Neuronal stem cell (in vitro differentiated cells): Measurements from ENCODE around the gene GALNS.

Experiments used
- DNase-seq: peaks from one replicate; pipeline ENCODE4 v3.0.0-alpha.2; 2013; ENCODE audit warnings: low spot score
- H2AFZ ChIP-seq: one replicate; pipeline ENCODE4 v1.6.1; 2013; ENCODE audit warnings: mild to moderate bottlenecking, low read length, inconsistent platforms
- H2AK5ac ChIP-seq: 2 replicates; pipeline ENCODE4 v1.6.1; 2013; ENCODE audit warnings: low read depth, mild to moderate bottlenecking, inconsistent platforms, low read length, moderate library complexity, mixed read lengths
- H2BK120ac ChIP-seq: 2 replicates; pipeline ENCODE4 v1.6.1; 2013; ENCODE audit warnings: low read depth, mild to moderate bottlenecking, inconsistent platforms, low read length, moderate library complexity, mixed read lengths
- H2BK12ac ChIP-seq: one replicate; pipeline ENCODE4 v1.6.1; 2013; ENCODE audit warnings: low read length, inconsistent platforms
- H2BK15ac ChIP-seq: 2 replicates; pipeline ENCODE4 v1.6.1; 2013; ENCODE audit warnings: mild to moderate bottlenecking, low read length, inconsistent platforms, mixed read lengths
- H2BK5ac ChIP-seq: one replicate; pipeline ENCODE4 v1.6.1; 2013; ENCODE audit warnings: inconsistent platforms, mild to moderate bottlenecking, low read length, moderate library complexity
- H3K14ac ChIP-seq: one replicate; pipeline ENCODE4 v1.6.1; 2013; ENCODE audit warnings: low read length, inconsistent platforms
- H3K18ac ChIP-seq: 2 replicates; pipeline ENCODE4 v1.6.1; 2013; ENCODE audit warnings: low read length, inconsistent platforms
- H3K23ac ChIP-seq: 2 replicates; pipeline ENCODE4 v1.6.1; 2013; ENCODE audit warnings: low read depth, mild to moderate bottlenecking, mixed read lengths, low read length, inconsistent platforms; ENCODE audit not compliant: poor library complexity
- H3K27ac ChIP-seq: replicated peaks from 3 replicates; pipeline ENCODE4 v1.5.1; 2013; ENCODE audit warnings: low read length, inconsistent platforms
- H3K27me3 ChIP-seq, 3 experiments: 2 replicates each; pipeline ENCODE4 v1.6.1; 2013; ENCODE audit warnings: low read length in 3 of 3, mild to moderate bottlenecking in 2 of 3, inconsistent platforms in 1 of 3, low read depth in 1 of 3, mixed read lengths in 1 of 3, moderate library complexity in 1 of 3; ENCODE audit not compliant: control insufficient read depth in 3 of 3, insufficient read depth in 3 of 3
- H3K36me3 ChIP-seq, 2 donors: replicated peaks in 1 of 2; 2 replicates each; pipeline ENCODE4 v1.6.1; 2013; ENCODE audit warnings: low read length in 2 of 2; ENCODE audit not compliant: control insufficient read depth in 2 of 2, insufficient read depth in 2 of 2
- H3K4ac ChIP-seq: 2 replicates; pipeline ENCODE4 v1.6.1; 2013; ENCODE audit warnings: inconsistent platforms, mild to moderate bottlenecking, low read length, moderate library complexity
- H3K4me1 ChIP-seq, 2 donors: 1 replicate in 1 of 2; 2 replicates in 1 of 2; pipeline ENCODE4 v1.6.1; 2013; ENCODE audit warnings: low read length in 2 of 2, low read depth in 1 of 2; ENCODE audit not compliant: control insufficient read depth in 2 of 2, insufficient read depth in 1 of 2
- H3K4me2 ChIP-seq: one replicate; pipeline ENCODE4 v1.6.1; 2013; ENCODE audit warnings: mild to moderate bottlenecking, low read length, inconsistent platforms; ENCODE audit not compliant: insufficient read depth, poor library complexity, severe bottlenecking
- H3K4me3 ChIP-seq, 2 donors: 2 replicates each; pipeline ENCODE4 v1.5.1; 2013; ENCODE audit warnings: low read length in 2 of 2, mild to moderate bottlenecking in 2 of 2, inconsistent platforms in 1 of 2, moderate library complexity in 1 of 2
- H3K79me1 ChIP-seq: one replicate; pipeline ENCODE4 v1.6.1; 2013; ENCODE audit warnings: low read depth, mild to moderate bottlenecking, inconsistent platforms, low read length, moderate library complexity
- H3K9ac ChIP-seq: one replicate; pipeline ENCODE4 v1.6.1; 2013; ENCODE audit warnings: mild to moderate bottlenecking, low read depth, low read length, inconsistent platforms; ENCODE audit not compliant: poor library complexity
- H3K9me3 ChIP-seq, 2 donors: replicated peaks in 1 of 2; 2 replicates each; pipeline versions ENCODE3 to v1.6.1; 2013; ENCODE audit warnings: low read length in 2 of 2, mild to moderate bottlenecking in 2 of 2, inconsistent platforms in 1 of 2, low read depth in 1 of 2, mixed read lengths in 1 of 2, moderate library complexity in 1 of 2; ENCODE audit not compliant: control insufficient read depth in 2 of 2, insufficient read depth in 1 of 2
- H4K8ac ChIP-seq: one replicate; pipeline ENCODE4 v1.6.1; 2013; ENCODE audit warnings: low read depth, mild to moderate bottlenecking, inconsistent platforms, low read length, moderate library complexity
- H4K91ac ChIP-seq: one replicate; pipeline ENCODE4 v1.6.1; 2013; ENCODE audit warnings: low read length, low read depth, mild to moderate bottlenecking, inconsistent platforms; ENCODE audit not compliant: poor library complexity
- WGBS, 2 donors: extraction: QIAGEN DNeasy Blood & Tissue Kit; methylation state at CpG; one replicate each; pipeline ENCODE4 v1.1.7; 2013; ENCODE audit warnings: missing lambda C conversion rate in 2 of 2, mixed read lengths in 1 of 2; ENCODE audit not compliant: insufficient read length in 2 of 2, insufficient replicate concordance in 1 of 2; ENCODE audit errors: extremely low coverage in 2 of 2; 5-methylcytosine and 5-hydroxymethylcytosine counted together

GALNS gene

DNA sequence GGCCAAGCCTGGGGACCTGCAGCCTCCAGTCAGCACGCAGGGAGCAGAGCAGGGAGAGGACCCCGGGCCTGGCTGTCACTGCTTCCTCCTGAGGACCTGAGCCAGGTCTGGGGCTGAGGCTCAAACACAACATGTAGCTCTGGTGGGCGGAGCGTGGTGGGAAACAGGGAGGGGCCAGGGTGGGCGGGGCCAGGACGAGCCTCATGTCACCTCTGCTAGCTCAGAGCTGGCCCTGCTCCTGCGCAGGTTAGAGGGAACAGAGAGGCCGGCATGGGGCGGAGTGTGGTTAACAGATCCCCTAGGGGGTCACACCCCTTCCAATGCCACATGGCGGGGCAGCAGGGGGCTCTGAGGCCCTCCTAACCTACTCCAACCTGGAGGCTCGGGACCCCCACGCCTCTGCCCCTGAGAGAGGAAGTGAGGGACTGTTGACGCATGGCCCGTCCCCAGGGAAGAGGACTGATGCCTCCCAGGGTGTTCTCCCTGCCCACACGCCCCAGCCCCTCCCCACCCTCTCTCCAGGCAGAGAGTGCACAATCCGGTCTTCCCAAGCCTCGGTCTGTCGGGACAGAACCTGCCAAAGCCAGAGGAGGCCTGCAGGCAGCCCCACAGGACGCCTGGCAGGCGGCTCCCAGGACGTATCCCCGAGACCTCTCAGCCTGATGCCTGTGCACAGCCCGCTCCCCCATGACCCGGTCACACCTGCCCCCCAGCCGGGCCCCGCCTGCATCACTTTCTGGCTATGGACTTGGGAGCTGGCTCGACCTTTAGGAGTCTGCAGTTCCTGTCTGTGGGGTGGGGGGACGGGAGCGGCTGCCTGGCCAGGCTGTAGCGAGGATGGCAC, 86.9 kb downstream of the GALNS start:
- Histone ChIP-seq H2AFZ (no peak overlapping the region), H3K4me1 (peaks cover 30 to 47% of the 10 kb centered on the region in 2 donors)

GRCh38 chr16:88768071-88768783, 88.5 kb downstream of the GALNS start:
- peaks cover 5% of the 10 kb centered on the region for H3K79me1 ChIP-seq
- H3K4me1 ChIP-seq, result peaks cover 27 to 51% of the 10 kb centered on the region in 2 donors
- no peak overlapping the region for H4K8ac ChIP-seq

More for the DNA sequence above, 86.9 kb downstream of the GALNS start:
- Histone ChIP-seq H3K27me3 (peaks cover 0 to 13% (median 0%) of the 10 kb centered on the region in 3 experiments), H2BK12ac (peak overlapping the region; percentile 97), H3K9ac (no peak overlapping the region), H3K79me1 (peaks cover 5% of the 10 kb centered on the region), H3K14ac (peak overlapping the region; percentile 99), H2BK5ac (no peak overlapping the region), H3K18ac (peak overlapping the region; percentile 98), H4K8ac (peak overlapping the region; percentile 43), H3K4ac (peak overlapping the region; percentile 97), H3K9me3 (peaks cover 0 to 2% of the 10 kb centered on the region in 2 donors), H3K36me3 (no peaks in the 10 kb centered on the region), H2BK120ac (peak overlapping the region; percentile 81), H2AK5ac (peak overlapping the region; percentile 100), H3K27ac (peak overlapping the region; percentile 56), H3K23ac (peak overlapping the region; percentile 89), H4K91ac (no peak overlapping the region), H2BK15ac (peak overlapping the region; percentile 99), H3K4me2 (peak overlapping the region; percentile 23), H3K4me3 (no peak overlapping the region)
- DNase-seq, result peak; percentile 67
- no CpG with 5 or more reads among the region's 30 CpGs for WGBS, 2 donors

GRCh38 chr16:88767546-88768070, 89.1 kb downstream of the GALNS start:
- no peak overlapping the region for H3K4me2 ChIP-seq
- H3K27me3 ChIP-seq, result peaks cover 0 to 13% (median 0%) of the 10 kb centered on the region in 3 experiments
- H3K4me1 ChIP-seq, result peaks cover 21 to 57% of the 10 kb centered on the region in 2 donors
- H4K91ac ChIP-seq, result no peak overlapping the region
- no peak overlapping the region for H3K4me3 ChIP-seq
- H2AK5ac ChIP-seq, result peak overlapping the region; percentile 99
- H3K9me3 ChIP-seq, result peaks cover 0 to 2% of the 10 kb centered on the region in 2 donors
- peak overlapping the region; percentile 94 for H2BK5ac ChIP-seq
- WGBS, 2 donors, result no CpG with 5 or more reads among the region's 12 CpGs
- peak overlapping the region; percentile 71 for H3K14ac ChIP-seq
- peak overlapping the region; percentile 95 for H3K23ac ChIP-seq
- H3K79me1 ChIP-seq, result peaks cover 5% of the 10 kb centered on the region
- H3K9ac ChIP-seq, result peak overlapping the region; percentile 60
- H4K8ac ChIP-seq, result no peak overlapping the region
- H2BK15ac ChIP-seq, result peak overlapping the region; percentile 98
- DNase-seq, result no peak
- peak overlapping the region; percentile 95 for H2BK12ac ChIP-seq
- peak overlapping the region; percentile 76 for H2BK120ac ChIP-seq
- peak overlapping the region; percentile 64 for H2AFZ ChIP-seq
- H3K36me3 ChIP-seq, result no peaks in the 10 kb centered on the region
- peak overlapping the region; percentile 1 for H3K4ac ChIP-seq
- peak overlapping the region; percentile 94 for H3K18ac ChIP-seq
- H3K27ac ChIP-seq, result no peak overlapping the region

More at GRCh38 chr16:88768071-88768783, 88.5 kb downstream of the GALNS start:
- Histone ChIP-seq H3K4ac (peak overlapping the region; percentile 76), H3K18ac (peak overlapping the region; percentile 94), H3K36me3 (no peaks in the 10 kb centered on the region), H3K27me3 (peaks cover 0 to 13% (median 0%) of the 10 kb centered on the region in 3 experiments), H3K4me3 (no peak overlapping the region), H3K27ac (no peak overlapping the region), H3K9me3 (peaks cover 0 to 2% of the 10 kb centered on the region in 2 donors), H2BK120ac (peak overlapping the region; percentile 76), H3K23ac (peak overlapping the region; percentile 95), H4K91ac (peak overlapping the region; percentile 92), H2BK12ac (peak overlapping the region; percentile 14), H3K9ac (peak overlapping the region; percentile 70), H2AK5ac (peak overlapping the region; percentile 99), H3K14ac (peak overlapping the region; percentile 99), H2BK15ac (peak overlapping the region; percentile 100), H3K4me2 (peak overlapping the region; percentile 2), H2AFZ (peak overlapping the region; percentile 64), H2BK5ac (peak overlapping the region; percentile 94)
- WGBS, 2 donors, result no CpG with 5 or more reads among the region's 24 CpGs
- no peak for DNase-seq
